ENCODE results near the gene RPP38. TPM values are rescaled to one million over a fixed set of nuclear protein-coding genes. Genes with fewer than 3 reads are reported as not detected.

Gene RPP38
- total and polyA plus RNA-seq, 2 of the 4 experiments (the other 2 are of a cell fraction) = 12.4 to 19.0 TPM

DNA sequence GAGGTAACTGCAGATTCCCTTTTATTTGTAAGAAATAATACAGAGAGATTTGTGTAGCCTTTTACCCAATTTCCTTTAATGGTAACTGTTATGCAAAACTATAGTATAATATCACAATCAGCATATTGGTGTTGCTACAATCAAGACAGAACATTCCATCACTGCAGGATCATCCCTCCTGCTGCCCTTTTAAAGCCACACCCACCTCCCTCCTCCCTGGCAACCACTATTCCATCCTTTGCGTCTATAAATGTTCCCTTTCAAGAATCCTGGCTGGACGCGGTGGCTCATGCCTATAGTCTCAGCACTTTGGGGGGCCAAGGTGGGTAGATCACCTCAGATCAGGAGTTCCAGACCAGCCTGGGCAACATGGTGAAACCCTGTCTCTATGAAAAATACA is 21.7 kb upstream of the RPP38 start:
- Histone ChIP-seq H4K8ac (ENCODE audit: low read depth in 2 of 2, low read length in 2 of 2) (no peak overlapping the region), H3K56ac (ENCODE audit: extremely low read depth, insufficient read depth, low read length) (no peak overlapping the region), H4K91ac (ENCODE audit: insufficient read depth, low read depth, low read length) (no peak overlapping the region), H2AK5ac (ENCODE audit: low read depth, low read length) (no peak overlapping the region), H4K20me1 (ENCODE audit: insufficient read depth, low read length) (no peaks in the 10 kb centered on the region), H2BK5ac (ENCODE audit: low read depth, low read length, poor library complexity, severe bottlenecking) (no peak overlapping the region), H2BK20ac (ENCODE audit: low read depth, low read length) (no peak overlapping the region), H2BK15ac (ENCODE audit: low read depth, low read length) (no peak overlapping the region), H4K5ac (ENCODE audit: low read depth, low read length) (no peak overlapping the region), H3K18ac (ENCODE audit: low read depth, low read length) (no peak overlapping the region), H3K9ac (ENCODE audit: low read depth, low read length) (no peak overlapping the region), H2AFZ (replicated peaks; ENCODE audit: low read length, poor library complexity) (no peak overlapping the region), H3K4ac (ENCODE audit: low read depth, low read length) (no peak overlapping the region), H3K9me3 (ENCODE audit: control insufficient read depth, insufficient read depth, low read length) (peaks cover 6% of the 10 kb centered on the region), H2BK120ac (ENCODE audit: low read depth, low read length) (no peak overlapping the region), H3K4me3 (ENCODE audit: insufficient read depth, low read depth, low read length) (no peak overlapping the region), H3K4me1 (ENCODE audit: control insufficient read depth, insufficient read depth, low read length) (no peaks in the 10 kb centered on the region), H3K9me1 (ENCODE audit: insufficient read depth, low read length) (no peaks in the 10 kb centered on the region), H2AK9ac (replicated peaks; ENCODE audit: low read depth, low read length, poor library complexity) (no peak overlapping the region), H3K27ac (ENCODE audit: insufficient read depth, low read length) (no peak overlapping the region), H3K27me3 (ENCODE audit: control insufficient read depth, insufficient read depth, low read length) (peaks cover 4% of the 10 kb centered on the region; the same call in 1 of the 2 replicates), H3K23ac (ENCODE audit: low read depth, low read length) (no peak overlapping the region), H3K36me3 (ENCODE audit: control insufficient read depth, insufficient read depth, low read length) (no peaks in the 10 kb centered on the region), H3K79me1 (ENCODE audit: low read depth in 1 of 2, low read length in 2 of 2) (no peaks in the 10 kb centered on the region), H3K4me2 (ENCODE audit: low read depth, low read length) (no peak overlapping the region), H3K14ac (replicated peaks; ENCODE audit: low read depth, low read length) (no peak overlapping the region)
- ChIA-PET CTCF (no interaction called here), POLR2A (ENCODE audit: unreplicated experiment) (no interaction called here)
- no peak for ATAC-seq (ENCODE audit: low read depth)
- no TSS peak for BruUV-seq (replicated peaks)
- intact Hi-C loops (cut with micrococcal nuclease) (no loop called here), in situ Hi-C loops (cut with MboI; ENCODE audit: low sequenced_read_pairs) (loop anchor here (25.0 kb wide), 1 partner anchor 563 kb away; no protein-coding TSS in a partner anchor), dilution Hi-C loops (cut with HindIII; ENCODE audit: low sequenced_read_pairs, unreplicated experiment) (no loop called here)
- WGBS, 2 experiments (ENCODE audit: extremely low coverage in 2 of 2, insufficient read length in 1 of 2) = 80% methylated on average over 1 of the region's 3 CpGs; no CpG with 5 or more reads in 1 of the 2 experiments
- TF ChIP-seq CHD1 (IDR thresholded peaks at IDR 0.05; ENCODE audit: low read depth, low read length) (no peak), BHLHE40 (IDR thresholded peaks at IDR 0.05; ENCODE audit: low read depth, low read length) (no peak), NFE2L2 (IDR thresholded peaks at IDR 0.05; ENCODE audit: low read depth, low read length) (no peak), CEBPB (IDR thresholded peaks at IDR 0.05; ENCODE audit: low read depth, low read length) (no peak), RCOR1 (IDR thresholded peaks at IDR 0.05; ENCODE audit: insufficient replicate concordance, low read length) (no peak), RFX5 (IDR thresholded peaks at IDR 0.05; ENCODE audit: low read depth, low read length) (no peak), MAZ (IDR thresholded peaks at IDR 0.05; ENCODE audit: borderline replicate concordance, low read depth, low read length) (no peak), SMC3 (IDR thresholded peaks at IDR 0.05; ENCODE audit: low read depth, low read length) (no peak), MAFK (IDR thresholded peaks at IDR 0.05; ENCODE audit: low read depth, low read length) (no peak), USF2 (IDR thresholded peaks at IDR 0.05; ENCODE audit: low read depth, low read length) (no peak), MXI1 (IDR thresholded peaks at IDR 0.05; ENCODE audit: borderline replicate concordance, low read depth, low read length) (no peak), ELK1 (IDR thresholded peaks at IDR 0.05; ENCODE audit: borderline replicate concordance, low read depth, low read length) (no peak), FOS (IDR thresholded peaks at IDR 0.05; ENCODE audit: low read depth, low read length) (no peak)
- TF ChIP-seq, protein P1, sequence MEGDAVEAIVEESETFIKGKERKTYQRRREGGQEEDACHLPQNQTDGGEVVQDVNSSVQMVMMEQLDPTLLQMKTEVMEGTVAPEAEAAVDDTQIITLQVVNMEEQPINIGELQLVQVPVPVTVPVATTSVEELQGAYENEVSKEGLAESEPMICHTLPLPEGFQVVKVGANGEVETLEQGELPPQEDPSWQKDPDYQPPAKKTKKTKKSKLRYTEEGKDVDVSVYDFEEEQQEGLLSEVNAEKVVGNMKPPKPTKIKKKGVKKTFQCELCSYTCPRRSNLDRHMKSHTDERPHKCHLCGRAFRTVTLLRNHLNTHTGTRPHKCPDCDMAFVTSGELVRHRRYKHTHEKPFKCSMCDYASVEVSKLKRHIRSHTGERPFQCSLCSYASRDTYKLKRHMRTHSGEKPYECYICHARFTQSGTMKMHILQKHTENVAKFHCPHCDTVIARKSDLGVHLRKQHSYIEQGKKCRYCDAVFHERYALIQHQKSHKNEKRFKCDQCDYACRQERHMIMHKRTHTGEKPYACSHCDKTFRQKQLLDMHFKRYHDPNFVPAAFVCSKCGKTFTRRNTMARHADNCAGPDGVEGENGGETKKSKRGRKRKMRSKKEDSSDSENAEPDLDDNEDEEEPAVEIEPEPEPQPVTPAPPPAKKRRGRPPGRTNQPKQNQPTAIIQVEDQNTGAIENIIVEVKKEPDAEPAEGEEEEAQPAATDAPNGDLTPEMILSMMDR (conservative IDR thresholded peaks at IDR 0.05; ENCODE audit: low read depth, low read length) = no peak
- no peak for DNase-seq
